NCI-H187 treated with DMSO at 0.1 percent for 48 hours (cell line): ENCODE data around the gene GRID1.
"Not testable (repeated sequence)": the region's sequence is repeated elsewhere in the genome, so short reads cannot be mapped to it uniquely, and the experiment has no call there.

Experiments used
- DNase-seq: peaks from one replicate; lab custom pipeline; 2025; lab: John Stamatoyannopoulos, UW

Gene GRID1

DNA sequence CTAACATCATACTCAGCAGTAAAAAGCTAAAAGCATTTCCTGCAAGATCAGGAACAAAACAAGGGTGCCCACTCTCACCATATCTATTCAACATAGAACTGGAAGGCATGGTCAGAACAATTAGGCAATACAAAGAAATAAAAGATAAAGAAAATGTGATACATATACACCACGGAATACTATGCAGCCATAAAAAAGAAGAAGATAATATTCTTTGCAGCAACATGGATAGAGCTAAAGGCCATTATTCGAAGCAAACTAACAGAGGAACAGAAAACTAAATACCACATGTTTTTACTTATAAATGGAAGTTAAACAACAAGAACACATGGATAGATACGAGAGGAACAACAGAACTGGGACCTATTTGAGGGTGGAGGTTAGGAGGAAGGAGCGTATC lies 652.7 kb downstream of the GRID1 start:
- no peak for DNase-seq

GRCh38 chr10:85702768-85703167 lies 663.8 kb downstream of the GRID1 start:
- no peak for DNase-seq

DNA sequence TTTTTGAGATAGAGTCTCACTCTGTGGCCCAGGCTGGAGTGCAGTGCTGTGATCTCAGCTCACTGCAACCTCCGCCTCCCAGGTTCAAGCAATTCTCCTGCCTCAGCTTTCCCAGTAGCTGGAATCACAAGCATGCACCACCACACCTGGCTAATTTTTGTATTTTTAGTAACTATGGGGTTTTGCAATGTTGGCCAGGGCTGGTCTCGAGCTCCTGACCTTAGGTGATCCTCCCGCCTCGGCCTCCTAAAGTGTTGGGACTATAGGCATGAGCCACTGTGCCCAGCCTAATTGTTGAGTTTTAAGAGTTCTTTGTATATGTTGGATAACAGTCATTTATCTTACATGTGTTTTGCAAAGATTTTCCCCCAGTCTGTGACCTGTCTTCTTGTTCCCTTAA lies 667.5 kb downstream of the GRID1 start:
- DNase-seq = not testable (repeated sequence)

DNA sequence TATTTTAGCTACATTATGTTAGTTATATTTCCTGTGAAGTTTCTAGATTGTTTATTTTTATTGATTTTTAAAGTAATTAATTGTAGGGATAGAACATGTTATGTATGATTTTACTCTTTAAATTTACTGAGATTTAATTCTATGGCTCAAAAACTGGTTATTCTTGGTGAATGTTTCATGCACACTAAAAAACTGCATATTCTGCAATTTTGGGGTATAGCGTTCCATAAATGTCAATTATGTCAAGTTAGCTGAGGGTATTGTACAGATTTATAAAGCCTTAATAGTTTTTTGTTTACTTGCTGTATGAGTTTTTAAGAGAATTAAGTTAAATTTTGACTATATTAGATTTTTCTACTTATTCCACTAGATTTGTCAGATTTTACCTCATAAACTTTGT lies 669.7 kb downstream of the GRID1 start:
- no peak for DNase-seq

DNA sequence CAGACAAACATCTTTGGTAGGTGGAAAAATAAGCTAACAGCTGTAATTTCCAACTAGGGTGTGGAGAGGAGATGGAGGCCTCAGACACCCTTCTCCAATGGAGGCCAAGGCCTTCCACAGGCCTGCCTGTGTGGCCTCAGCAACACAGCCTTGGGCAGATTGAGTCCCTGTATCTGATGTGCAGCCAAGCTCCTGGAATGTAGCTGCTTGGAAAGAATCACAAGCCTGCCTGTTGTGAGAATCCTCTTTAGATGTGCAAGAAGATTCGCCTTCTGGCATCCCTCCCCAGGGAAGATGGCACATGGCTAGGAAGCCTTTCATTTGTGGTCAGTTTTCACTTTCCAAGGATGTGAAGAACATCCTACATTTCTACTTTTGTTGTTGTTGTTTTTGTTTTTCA lies 684.0 kb downstream of the GRID1 start:
- no peak for DNase-seq

DNA sequence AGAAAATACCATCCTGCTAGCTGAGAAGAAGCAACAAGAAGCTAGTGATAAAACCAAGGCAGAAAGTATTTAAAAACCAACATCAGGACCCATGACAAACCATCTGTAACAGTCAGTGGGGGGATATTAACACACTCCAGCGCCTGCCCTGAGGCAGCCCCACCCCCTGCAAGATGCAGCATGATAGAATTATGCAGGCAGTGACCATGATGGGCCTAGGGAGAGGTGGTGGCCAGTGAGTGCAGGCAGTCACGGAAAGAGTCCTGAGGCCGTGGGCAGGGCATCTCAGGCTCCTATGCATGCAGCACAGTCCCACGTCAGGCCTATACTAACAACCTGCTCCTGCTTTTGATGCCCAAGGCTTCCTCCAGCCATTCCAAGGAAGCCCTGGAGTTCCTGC lies 686.9 kb downstream of the GRID1 start:
- DNase-seq = no peak

DNA sequence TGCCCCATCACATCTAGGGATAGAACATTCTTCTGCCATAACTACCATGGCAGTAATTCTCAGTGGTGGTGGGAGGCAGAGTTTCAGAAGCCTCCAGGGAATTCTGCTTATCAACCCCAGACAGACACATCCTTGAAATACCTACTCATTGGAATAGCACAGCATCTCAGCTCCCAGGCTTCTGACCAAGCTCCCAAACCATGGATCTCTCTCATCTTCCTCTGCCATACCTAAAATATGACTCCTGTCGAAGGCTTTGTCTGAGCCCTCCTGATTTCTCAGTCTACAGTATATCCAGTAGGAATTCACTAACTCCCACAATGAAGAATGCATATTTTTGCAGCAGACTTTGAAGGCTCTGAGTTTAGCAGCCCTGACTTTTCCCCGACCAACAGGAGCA lies 687.5 kb downstream of the GRID1 start:
- DNase-seq = no peak

DNA sequence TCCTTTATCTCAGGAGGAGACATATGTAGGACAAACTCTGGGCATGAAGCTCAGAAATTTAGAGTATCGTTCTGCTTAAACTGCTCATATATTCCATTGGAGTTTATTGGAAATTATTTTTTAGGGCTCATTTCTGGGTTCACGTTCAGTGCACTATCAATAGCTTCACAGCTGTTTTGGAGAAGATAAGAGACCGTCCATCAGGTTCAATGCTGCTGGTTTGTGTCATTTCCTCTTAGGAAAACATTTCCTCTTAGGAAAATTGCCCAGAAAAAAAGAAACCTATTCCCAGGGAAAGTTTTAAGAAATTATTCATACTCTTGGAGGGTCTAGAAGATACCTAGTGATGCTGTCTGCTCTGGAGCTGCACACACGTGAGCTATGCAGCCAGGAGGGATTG lies 691.7 kb downstream of the GRID1 start:
- no peak for DNase-seq

GRCh38 chr10:85673270-85673669 lies 693.3 kb downstream of the GRID1 start:
- DNase-seq = no peak

DNA sequence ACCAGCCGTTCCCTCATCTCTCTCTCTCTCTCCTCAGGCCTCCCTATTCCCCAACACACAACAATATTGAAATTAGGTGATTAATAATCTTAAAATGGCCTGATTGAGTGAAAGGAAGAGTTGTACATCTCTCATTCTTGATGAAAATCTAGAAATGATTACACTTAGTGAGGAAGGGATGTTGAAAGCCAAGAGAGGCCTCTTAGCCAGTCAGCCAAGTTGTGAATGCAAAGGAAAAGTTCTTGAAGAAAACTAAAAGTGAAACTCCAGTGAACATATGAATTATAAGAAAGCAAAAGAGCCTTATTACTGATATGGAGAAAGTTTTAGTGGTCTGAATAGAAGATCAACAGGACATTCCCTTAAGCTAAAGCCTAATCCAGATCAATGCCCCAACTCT lies 695.1 kb downstream of the GRID1 start:
- DNase-seq = no peak

GRCh38 chr10:85668522-85668921 lies 698.1 kb downstream of the GRID1 start:
- DNase-seq = no peak

- no peak for DNase-seq
These were observed 698.9 kb downstream of the GRID1 start for GRCh38 chr10:85667638-85668233.

GRCh38 chr10:85666987-85667386 lies 699.6 kb downstream of the GRID1 start:
- DNase-seq = no peak

DNA sequence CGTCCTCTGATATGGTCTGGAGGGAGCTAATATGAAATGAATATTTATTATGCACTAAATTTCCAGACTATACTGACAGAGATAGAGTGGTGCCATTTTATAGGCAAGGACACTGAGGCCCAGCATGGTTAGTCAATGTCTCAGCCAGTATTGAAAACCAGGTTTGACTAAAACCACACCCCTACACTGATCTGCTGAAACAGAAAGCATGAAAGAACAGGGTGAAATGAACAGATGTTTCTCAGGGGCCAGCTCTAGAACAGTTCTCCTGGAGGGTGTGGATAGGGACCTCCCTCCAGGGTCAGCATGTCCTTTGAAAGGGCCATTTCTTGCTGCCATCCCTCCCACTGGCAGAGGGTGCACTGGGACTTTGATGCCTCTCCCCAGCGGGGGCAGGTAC lies 700.5 kb downstream of the GRID1 start:
- no peak for DNase-seq

DNA sequence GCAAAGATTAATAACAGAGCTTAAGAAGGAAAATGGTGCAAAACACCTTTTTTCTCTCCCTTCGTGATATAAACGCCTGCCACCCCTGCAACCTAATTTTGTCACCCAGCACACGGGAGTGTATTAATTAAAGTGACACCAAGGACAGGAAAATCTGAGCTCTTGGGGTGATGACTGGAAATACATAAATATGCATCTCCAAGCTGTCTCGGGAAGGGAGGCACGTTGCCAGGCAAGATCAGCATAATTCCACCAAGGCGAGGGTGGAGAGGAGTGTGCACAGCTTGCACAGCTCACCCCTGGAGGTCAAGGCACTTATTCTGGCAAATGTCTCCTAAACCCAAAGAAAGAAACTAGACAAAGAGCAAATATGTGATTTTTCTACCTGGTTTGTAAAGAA lies 700.9 kb downstream of the GRID1 start:
- DNase-seq = no peak

DNA sequence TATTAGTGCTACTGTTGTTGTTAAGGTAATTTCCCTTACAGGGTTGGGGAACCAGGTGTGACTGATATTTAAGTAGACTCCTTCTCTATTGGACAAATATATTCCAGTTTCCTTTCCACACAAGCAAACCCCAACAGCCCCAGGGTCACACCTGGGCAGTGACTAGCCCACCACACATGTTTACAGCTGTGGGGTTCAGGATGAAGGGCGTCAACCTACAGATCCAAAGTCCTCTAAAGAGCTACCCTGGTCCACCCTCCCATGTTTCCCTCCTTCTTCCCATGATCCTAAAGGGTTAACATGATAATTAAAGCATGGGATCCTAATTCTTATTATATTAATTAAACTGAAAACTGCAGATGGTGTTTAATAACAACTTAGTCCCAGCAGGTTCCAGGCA lies 701.5 kb downstream of the GRID1 start:
- no peak for DNase-seq

GRCh38 chr10:85661123-85661522 lies 705.5 kb downstream of the GRID1 start:
- DNase-seq = no peak

- no peak for DNase-seq
These were observed 707.3 kb downstream of the GRID1 start for GRCh38 chr10:85659331-85659730.

DNA sequence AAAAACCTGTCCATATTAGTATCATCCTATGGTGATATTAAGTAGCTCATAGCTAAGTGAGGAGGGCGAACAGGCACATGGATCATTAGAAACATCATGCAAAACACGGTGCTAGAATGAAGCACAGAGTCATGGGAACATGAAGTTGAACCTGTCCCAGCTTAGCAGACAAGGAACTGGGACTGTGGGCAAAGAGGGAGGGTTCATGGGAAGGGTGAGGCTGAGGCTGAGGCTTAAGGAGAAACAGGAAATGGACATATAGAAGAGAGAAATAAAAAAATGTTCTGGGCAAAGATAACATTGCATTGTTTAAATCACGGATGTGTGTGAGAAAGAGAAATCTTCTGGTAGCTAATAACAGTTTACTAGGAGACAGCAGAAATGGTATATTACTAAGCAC lies 708.1 kb downstream of the GRID1 start:
- DNase-seq = no peak

DNA sequence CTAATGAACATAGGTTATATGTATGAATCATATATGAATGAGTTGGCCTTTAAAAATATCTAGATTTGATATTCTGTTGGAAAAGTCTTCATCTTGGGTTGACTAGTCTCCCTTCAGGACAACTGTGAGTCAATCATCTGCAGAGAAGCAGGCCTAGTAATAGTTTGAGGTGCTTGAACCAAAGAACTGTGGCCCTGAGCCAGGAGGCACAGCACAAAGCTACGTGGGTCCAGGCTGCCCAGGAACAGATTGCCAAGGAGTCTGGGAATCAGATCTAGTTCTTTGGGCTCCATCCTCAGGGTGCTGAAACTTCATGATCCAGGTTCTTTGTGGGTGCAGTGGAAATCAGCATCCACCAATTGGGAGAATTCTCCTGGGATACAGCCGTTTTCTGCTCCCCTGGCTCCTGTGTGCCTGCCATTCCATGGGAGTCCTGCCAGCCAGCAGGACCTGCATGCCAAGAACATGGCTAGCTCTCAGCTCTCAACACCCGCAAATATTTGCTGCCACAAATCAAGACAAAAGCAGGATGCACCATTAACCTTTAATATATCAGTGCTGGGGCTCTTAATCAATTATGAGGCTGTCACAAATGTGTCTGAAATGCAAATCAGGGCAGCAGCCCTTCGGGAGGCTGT lies 709.0 kb downstream of the GRID1 start:
- DNase-seq = no peak

DNA sequence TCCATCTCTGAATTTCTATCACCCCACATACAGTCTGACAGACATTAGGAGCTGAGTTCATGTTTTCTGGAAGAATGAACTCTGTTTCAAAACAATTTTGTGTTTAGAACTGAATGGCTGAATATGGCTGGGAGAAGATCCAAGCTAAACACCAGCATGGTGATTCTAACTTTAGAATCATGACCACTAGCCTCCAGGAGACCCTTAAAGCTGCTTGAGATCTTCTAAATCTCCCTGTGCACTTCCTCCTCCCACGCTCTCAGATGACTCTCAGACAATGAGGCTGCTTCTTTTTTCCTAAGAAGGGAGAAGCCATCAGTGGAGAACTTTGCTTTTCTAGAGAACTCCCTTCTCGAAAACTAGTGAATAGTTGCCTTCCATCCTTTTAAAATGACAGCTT lies 711.2 kb downstream of the GRID1 start:
- DNase-seq = no peak

- DNase-seq = no peak
These were observed 715.1 kb downstream of the GRID1 start for GRCh38 chr10:85651497-85651882.

- no peak for DNase-seq
These were observed 715.7 kb downstream of the GRID1 start for GRCh38 chr10:85650791-85651496.

GRCh38 chr10:85649461-85649860 lies 717.1 kb downstream of the GRID1 start:
- no peak for DNase-seq
